AG20443 (cell line): Measurements from ENCODE around the gene GRIA3.

Source experiments
- DNase-seq: peaks from one replicate; pipeline ENCODE4 v3.0.0; 2012; ENCODE audit warnings: low spot score, mixed read lengths

Gene GRIA3

GRCh38 chrX:123199338-123199737 lies 15.3 kb downstream of the GRIA3 start:
- no peak for DNase-seq

GRCh38 chrX:123201720-123202119 lies 17.6 kb downstream of the GRIA3 start:
- no peak for DNase-seq

- DNase-seq = no peak
Observed at GRCh38 chrX:123202523-123202922, 18.4 kb downstream of the GRIA3 start.

GRCh38 chrX:123203772-123204171 lies 19.7 kb downstream of the GRIA3 start:
- DNase-seq = no peak

GRCh38 chrX:123206176-123206575 lies 22.1 kb downstream of the GRIA3 start:
- no peak for DNase-seq

- no peak for DNase-seq
Observed at GRCh38 chrX:123210252-123210651, 26.2 kb downstream of the GRIA3 start.

GRCh38 chrX:123215397-123216089 lies 31.5 kb downstream of the GRIA3 start:
- DNase-seq = no peak

GRCh38 chrX:123217077-123217476 lies 33.0 kb downstream of the GRIA3 start:
- DNase-seq = peak; percentile 73

- no peak for DNase-seq
Observed at GRCh38 chrX:123217728-123218127, 33.6 kb downstream of the GRIA3 start.

GRCh38 chrX:123219916-123220315 lies 35.8 kb downstream of the GRIA3 start:
- DNase-seq = no peak

- no peak for DNase-seq
Observed at GRCh38 chrX:123222920-123223319, 38.8 kb downstream of the GRIA3 start.

- DNase-seq = no peak
Observed at GRCh38 chrX:123223409-123223808, 39.3 kb downstream of the GRIA3 start.

- no peak for DNase-seq
Observed at GRCh38 chrX:123223859-123224258, 39.8 kb downstream of the GRIA3 start.

- DNase-seq = no peak
Observed at GRCh38 chrX:123230798-123231197, 46.7 kb downstream of the GRIA3 start.

GRCh38 chrX:123236859-123237258 lies 52.8 kb downstream of the GRIA3 start:
- no peak for DNase-seq

- no peak for DNase-seq
Observed at GRCh38 chrX:123237271-123237670, 53.2 kb downstream of the GRIA3 start.

GRCh38 chrX:123254457-123254856 lies 70.4 kb downstream of the GRIA3 start:
- no peak for DNase-seq

- no peak for DNase-seq
Observed at GRCh38 chrX:123256378-123256777, 72.3 kb downstream of the GRIA3 start.

GRCh38 chrX:123260920-123261418 lies 76.9 kb downstream of the GRIA3 start:
- no peak for DNase-seq

- no peak for DNase-seq
Observed at GRCh38 chrX:123263270-123263669, 79.2 kb downstream of the GRIA3 start.

- DNase-seq = no peak
Observed at GRCh38 chrX:123263747-123264146, 79.7 kb downstream of the GRIA3 start.

GRCh38 chrX:123267220-123267619 lies 83.1 kb downstream of the GRIA3 start:
- DNase-seq = peak; percentile 34

- no peak for DNase-seq
Observed at GRCh38 chrX:123271902-123272301, 87.8 kb downstream of the GRIA3 start.

GRCh38 chrX:123272630-123273029 lies 88.6 kb downstream of the GRIA3 start:
- no peak for DNase-seq
